ENCODE data around the gene MRPL55. TPM values are rescaled to one million over a fixed set of nuclear protein-coding genes. Genes with fewer than 3 reads are reported as not detected.

Gene MRPL55
- total RNA-seq, 1 experiment from 2014 or later: 55.0 TPM

GRCh38 chr1:228087771-228088251 is 21.3 kb downstream of the MRPL55 start:
- DNase-seq (ENCODE audit: low read depth): peak; percentile 91

GRCh38 chr1:228085287-228085951 is 23.7 kb downstream of the MRPL55 start:
- DNase-seq (ENCODE audit: low read depth): peak; percentile 62

- no peak for DNase-seq (ENCODE audit: low read depth)
Measured at GRCh38 chr1:228084797-228085196, 24.3 kb downstream of the MRPL55 start.

GRCh38 chr1:228084325-228084724 is 24.8 kb downstream of the MRPL55 start:
- DNase-seq (ENCODE audit: low read depth): peak; percentile 93

- DNase-seq (ENCODE audit: low read depth): peak; percentile 45
Measured at GRCh38 chr1:228083871-228084278, 25.2 kb downstream of the MRPL55 start.

- DNase-seq (ENCODE audit: low read depth): no peak
Measured at GRCh38 chr1:228082918-228083870, 25.9 kb downstream of the MRPL55 start.

- peak; percentile 90 for DNase-seq (ENCODE audit: low read depth)
Measured at GRCh38 chr1:228082214-228082917, 26.7 kb downstream of the MRPL55 start, which contains the start of gene ARF1. Gene ARF1 (plus strand): TSS chr1:228082708. CDS start chr1:228097115, 14,407 bp downstream.

GRCh38 chr1:228081578-228082213 is 27.4 kb downstream of the MRPL55 start:
- DNase-seq (ENCODE audit: low read depth): no peak

- DNase-seq (ENCODE audit: low read depth): no peak
Measured at GRCh38 chr1:228081144-228081543, 28.0 kb downstream of the MRPL55 start.

GRCh38 chr1:228079601-228080263 is 29.4 kb downstream of the MRPL55 start:
- DNase-seq (ENCODE audit: low read depth): no peak

GRCh38 chr1:228079013-228079412 is 30.1 kb downstream of the MRPL55 start:
- no peak for DNase-seq (ENCODE audit: low read depth)

- DNase-seq (ENCODE audit: low read depth): no peak
Measured at GRCh38 chr1:228077565-228078330, 31.4 kb downstream of the MRPL55 start.

- no peak for DNase-seq (ENCODE audit: low read depth)
Measured at GRCh38 chr1:228076796-228077430, 32.2 kb downstream of the MRPL55 start.

- no peak for DNase-seq (ENCODE audit: low read depth)
Measured at GRCh38 chr1:228075801-228076271, 33.3 kb downstream of the MRPL55 start.

- DNase-seq (ENCODE audit: low read depth): no peak
Measured at GRCh38 chr1:228074954-228075730, 34.0 kb downstream of the MRPL55 start.

- DNase-seq (ENCODE audit: low read depth): no peak
Measured at GRCh38 chr1:228073857-228074545, 35.1 kb downstream of the MRPL55 start.

GRCh38 chr1:228073061-228073856 is 35.8 kb downstream of the MRPL55 start:
- DNase-seq (ENCODE audit: low read depth): no peak
